Measurements from ENCODE around the gene FAM107B. TPM values are rescaled to one million over a fixed set of nuclear protein-coding genes. Genes with fewer than 3 reads are reported as not detected.

The FAM107B gene
- total and polyA plus RNA-seq, 10 of the 15 experiments (the other 5 are each of a cell fraction or from before 2014, with no cell fraction given), result 22.9 to 162 (median 86.6) TPM

DNA sequence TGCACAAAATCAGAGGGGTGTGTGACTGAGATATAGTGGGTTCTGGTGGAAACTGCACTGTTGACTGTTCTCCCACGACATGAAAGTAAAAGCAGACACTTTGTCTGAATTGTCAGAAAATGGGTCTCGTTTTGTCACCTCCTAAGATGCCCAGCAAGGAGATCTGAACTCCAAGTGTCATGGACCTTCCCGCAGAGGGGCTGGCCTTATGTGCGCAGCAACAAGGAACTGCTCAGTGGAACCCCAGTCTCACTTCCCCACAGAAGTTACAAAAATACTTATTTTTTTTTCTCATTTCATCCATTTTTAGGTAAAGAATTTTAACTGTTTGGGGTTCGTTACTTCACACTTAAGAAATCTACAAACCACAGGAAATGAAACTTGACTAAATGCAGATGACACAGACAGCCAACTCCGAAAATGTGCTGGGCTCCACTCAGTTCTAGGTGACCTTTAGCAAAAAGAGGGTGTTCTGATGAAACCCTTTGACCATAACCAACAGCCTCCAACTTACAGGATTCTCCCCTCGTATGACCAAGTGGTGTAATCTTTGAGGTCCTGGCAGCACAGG lies 115.0 kb downstream of the FAM107B start:
- H3K79me2 ChIP-seq (ENCODE audit: control insufficient read depth, insufficient read depth, low read length), result no peaks in the 10 kb centered on the region
- peak; percentile 30; the same call in 1 of the 2 replicates for TF ChIP-seq BACH1 (IDR thresholded peaks at IDR 0.05; ENCODE audit: borderline replicate concordance)
- no peak for TF ChIP-seq NFXL1 (IDR thresholded peaks at IDR 0.05; ENCODE audit: borderline replicate concordance)
- TF ChIP-seq ZNF384 (IDR thresholded peaks at IDR 0.05; ENCODE audit: borderline replicate concordance, low read depth, low read length), result peak; percentile 81; the same call in 1 of the 2 replicates
- TF ChIP-seq ZBTB4 (CRISPR knock-in tag; IDR thresholded peaks at IDR 0.05), result no peak
- no peak for TF ChIP-seq POLR2AphosphoS5 (IDR thresholded peaks at IDR 0.05; ENCODE audit: low read length)
- no peak for TF ChIP-seq E2F8 (IDR thresholded peaks at IDR 0.05; ENCODE audit: low read depth, partially characterized antibody)
- TF ChIP-seq NR2F1 (conservative IDR thresholded peaks at IDR 0.05), result peak; percentile 97
- no peak for TF ChIP-seq TCF3 (IDR thresholded peaks at IDR 0.05; ENCODE audit: borderline replicate concordance, insufficient read depth, low read depth, low read length)
- peak; percentile 92 for TF ChIP-seq ATF7 (IDR thresholded peaks at IDR 0.05; ENCODE audit: low read depth)
- peak; percentile 96 for TF ChIP-seq MTA2 (IDR thresholded peaks at IDR 0.05; ENCODE audit: low read depth)
- no peak for TF ChIP-seq RB1 (IDR thresholded peaks at IDR 0.05; ENCODE audit: borderline replicate concordance)
- no peak for TF ChIP-seq SIX5 (IDR thresholded peaks at IDR 0.05; ENCODE audit: low read depth, low read length, severe bottlenecking)
- TF ChIP-seq SPI1 (IDR thresholded peaks at IDR 0.05; ENCODE audit: borderline replicate concordance, insufficient read depth, low read depth, low read length), result peak; percentile 98
- TF ChIP-seq, protein P1, sequence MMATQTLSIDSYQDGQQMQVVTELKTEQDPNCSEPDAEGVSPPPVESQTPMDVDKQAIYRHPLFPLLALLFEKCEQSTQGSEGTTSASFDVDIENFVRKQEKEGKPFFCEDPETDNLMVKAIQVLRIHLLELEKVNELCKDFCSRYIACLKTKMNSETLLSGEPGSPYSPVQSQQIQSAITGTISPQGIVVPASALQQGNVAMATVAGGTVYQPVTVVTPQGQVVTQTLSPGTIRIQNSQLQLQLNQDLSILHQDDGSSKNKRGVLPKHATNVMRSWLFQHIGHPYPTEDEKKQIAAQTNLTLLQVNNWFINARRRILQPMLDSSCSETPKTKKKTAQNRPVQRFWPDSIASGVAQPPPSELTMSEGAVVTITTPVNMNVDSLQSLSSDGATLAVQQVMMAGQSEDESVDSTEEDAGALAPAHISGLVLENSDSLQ (IDR thresholded peaks at IDR 0.05), result no peak; the same call in 1 of the 2 replicates
- TF ChIP-seq NFYA (IDR thresholded peaks at IDR 0.05; ENCODE audit: borderline replicate concordance, low read depth, low read length), result no peak
- TF ChIP-seq KLF5 (IDR thresholded peaks at IDR 0.05; ENCODE audit: partially characterized antibody), result peak; percentile 76
- peak; percentile 79 for TF ChIP-seq FOXK2 (IDR thresholded peaks at IDR 0.05)

More for the DNA sequence above, 115.0 kb downstream of the FAM107B start:
- in situ Hi-C loops (cut with MboI) (loop anchor here (5.0 kb wide), 1 partner anchor 83 kb away; no protein-coding TSS in a partner anchor), intact Hi-C loops (cut with micrococcal nuclease; ENCODE audit: unreplicated experiment) (loop anchor here (1.0 kb wide), 3 partner anchors 11 to 84 kb away; no protein-coding TSS in a partner anchor)
- CTCF ChIA-PET, result interaction anchor here (1.2 kb wide), 1 partner anchor 11 kb away, joined by 6 read pairs; no protein-coding TSS in a partner anchor
- H3K9me3 ChIP-seq (replicated peaks; ENCODE audit: control insufficient read depth, insufficient read depth, low read length), result peaks cover 14% of the 10 kb centered on the region
- peak overlapping the region; percentile 24 for H3K9ac ChIP-seq (ENCODE audit: control insufficient read depth, insufficient read depth, low read length)
- RAD21 ChIA-PET (ENCODE audit: unreplicated experiment), result interaction anchor here (1.1 to 2.3 kb wide), 2 partner anchors 11 to 13 kb away, joined by 7 to 14 read pairs; no protein-coding TSS in a partner anchor
- 1% methylated on average over 7 of the region's 7 CpGs for WGBS (ENCODE audit: insufficient coverage, insufficient replicate concordance, low lambda C conversion rate, missing lambda C conversion rate)
- no peaks in the 10 kb centered on the region; a peak in 1 of 4 replicates for H3K27me3 ChIP-seq (replicated peaks in 1 of 2; ENCODE audit: control insufficient read depth in 2 of 2, insufficient read depth in 2 of 2, low read length in 1 of 2)
- DNase-seq (ENCODE audit: low read depth, low spot score), result peak; percentile 88
- no TSS peak for BruUV-seq (replicated peaks)
- peaks cover 43% of the 10 kb centered on the region for H3K4me1 ChIP-seq (ENCODE audit: control insufficient read depth, insufficient read depth, low read length)
- H2AFZ ChIP-seq (ENCODE audit: control insufficient read depth, low read depth, low read length), result peak overlapping the region; percentile 25
- H3K36me3 ChIP-seq (ENCODE audit: control insufficient read depth in 2 of 2, insufficient read depth in 2 of 2, low read length in 1 of 2), result no peaks in the 10 kb centered on the region
- FAIRE-seq, result peak; percentile 91
- peak overlapping the region; percentile 26; the same call in 1 of the 2 replicates for H3K4me3 ChIP-seq
- peak overlapping the region; percentile 93 for H3K4me2 ChIP-seq (ENCODE audit: control insufficient read depth, insufficient read depth)
- POLR2A ChIA-PET, result interaction anchor here (1.4 to 1.7 kb wide), 2 partner anchors 12 to 47 kb away, joined by 5 to 6 read pairs; no protein-coding TSS in a partner anchor
- no peaks in the 10 kb centered on the region for H4K20me1 ChIP-seq (ENCODE audit: control insufficient read depth, insufficient read depth)
- SMC1A ChIA-PET (ENCODE audit: uncharacterized antibody, unreplicated experiment), result interaction anchor here (0.9 to 2.8 kb wide), 9 partner anchors 9 to 92 kb away, joined by 3 to 24 read pairs (median 8); no protein-coding TSS in a partner anchor
- H3K27ac ChIP-seq (ENCODE audit: control insufficient read depth, insufficient read depth), result peak overlapping the region; percentile 33
- peak; percentile 87 for ATAC-seq

Data from GM12878 (cell line).